Measurements from ENCODE around the gene UFD1.

UFD1 gene

GRCh38 chr22:19516378-19517170, 37.6 kb upstream of the UFD1 start:
- no peak for DNase-seq (ENCODE audit: low spot score)

- DNase-seq (ENCODE audit: low spot score), result no peak
Measured at GRCh38 chr22:19515654-19516377, 36.8 kb upstream of the UFD1 start.

GRCh38 chr22:19514831-19515565, 36.0 kb upstream of the UFD1 start:
- no peak for DNase-seq (ENCODE audit: low spot score)

- no peak for DNase-seq (ENCODE audit: low spot score)
Measured at GRCh38 chr22:19513823-19514222, 34.8 kb upstream of the UFD1 start.

- no peak for DNase-seq (ENCODE audit: low spot score)
Measured at GRCh38 chr22:19510919-19511341, 31.9 kb upstream of the UFD1 start.

- DNase-seq (ENCODE audit: low spot score), result no peak
Measured at GRCh38 chr22:19509923-19510322, 30.9 kb upstream of the UFD1 start.

- no peak for DNase-seq (ENCODE audit: low spot score)
Measured at GRCh38 chr22:19509191-19509590, 30.2 kb upstream of the UFD1 start.

- DNase-seq (ENCODE audit: low spot score), result no peak
Measured at GRCh38 chr22:19508024-19508776, 29.2 kb upstream of the UFD1 start.

- DNase-seq (ENCODE audit: low spot score), result no peak
Measured at GRCh38 chr22:19507534-19507861, 28.5 kb upstream of the UFD1 start.

- DNase-seq (ENCODE audit: low spot score), result no peak
Measured at GRCh38 chr22:19506212-19506611, 27.2 kb upstream of the UFD1 start.

GRCh38 chr22:19505735-19506126, 26.7 kb upstream of the UFD1 start:
- DNase-seq (ENCODE audit: low spot score), result no peak

GRCh38 chr22:19504900-19505734, 26.1 kb upstream of the UFD1 start:
- no peak for DNase-seq (ENCODE audit: low spot score)

GRCh38 chr22:19503869-19504268, 24.9 kb upstream of the UFD1 start:
- no peak for DNase-seq (ENCODE audit: low spot score)

- DNase-seq (ENCODE audit: low spot score), result no peak
Measured at GRCh38 chr22:19503367-19503766, 24.4 kb upstream of the UFD1 start.

GRCh38 chr22:19501897-19502447, 23.0 kb upstream of the UFD1 start:
- no peak for DNase-seq (ENCODE audit: low spot score)

GRCh38 chr22:19499880-19500242, 20.9 kb upstream of the UFD1 start:
- DNase-seq (ENCODE audit: low spot score), result no peak

GRCh38 chr22:19499236-19499879, 20.4 kb upstream of the UFD1 start:
- no peak for DNase-seq (ENCODE audit: low spot score)

- DNase-seq (ENCODE audit: low spot score), result no peak
Measured at GRCh38 chr22:19498866-19499190, 19.8 kb upstream of the UFD1 start.

- DNase-seq (ENCODE audit: low spot score), result no peak
Measured at GRCh38 chr22:19498154-19498865, 19.3 kb upstream of the UFD1 start.

GRCh38 chr22:19497245-19497644, 18.3 kb upstream of the UFD1 start:
- DNase-seq (ENCODE audit: low spot score), result no peak
